ENCODE data around the gene MANF.

GRCh38 chr3:51382076-51382745, 2.9 kb upstream of the MANF start:
- no peak for TF ChIP-seq SP1 (IDR thresholded peaks at IDR 0.05)
- TF ChIP-seq SP1 (CRISPR knock-in tag; IDR thresholded peaks at IDR 0.05) = no peak
- TF ChIP-seq ZNF331 (CRISPR knock-in tag; IDR thresholded peaks at IDR 0.05) = no peak

Data from HepG2 (cell line).